PFSK-1 (cell line): ENCODE data around the gene AMPD1.

Experiments used
- FOXP2 ChIP-seq: optimal IDR thresholded peaks from 2 replicates; pipeline ENCODE3; 2011; ENCODE audit warnings: borderline replicate concordance, control low read depth, inconsistent platforms; ENCODE audit not compliant: insufficient read depth; ENCODE audit errors: extremely low read length, extremely low read depth
- POLR2AphosphoS5 ChIP-seq: IDR thresholded peaks from 2 replicates; pipeline ENCODE4 v1.6.1; 2012; ENCODE audit warnings: low read depth, mild to moderate bottlenecking, control low read depth, low read length, moderate library complexity
- REST ChIP-seq, 2 experiments: IDR thresholded peaks; 2 replicates each; pipeline versions ENCODE4 v1.6.1 to v1.8.0; 2011 to 2012; ENCODE audit warnings: low read depth in 2 of 2, low read length in 2 of 2, control low read depth in 1 of 2, inconsistent platforms in 1 of 2, mild to moderate bottlenecking in 1 of 2, moderate library complexity in 1 of 2; ENCODE audit not compliant: insufficient read depth in 1 of 2
- SIN3A ChIP-seq: IDR thresholded peaks from 2 replicates; pipeline ENCODE4 v1.6.1; 2012; ENCODE audit warnings: mild to moderate bottlenecking, low read length, moderate library complexity, borderline replicate concordance; ENCODE audit not compliant: insufficient read depth
- TAF1 ChIP-seq: IDR thresholded peaks from 2 replicates; pipeline ENCODE4 v1.6.1; 2012; ENCODE audit warnings: low read length, control low read depth, borderline replicate concordance; ENCODE audit not compliant: insufficient read depth

The AMPD1 gene

GRCh38 chr1:114685851-114686250 is 9.5 kb downstream of the AMPD1 start:
- no peak for TF ChIP-seq FOXP2
- TF ChIP-seq REST (IDR thresholded peaks at IDR 0.05; ENCODE audit: insufficient read depth in 1 of 2, low read depth in 2 of 2, low read length in 2 of 2), result no peak
- TF ChIP-seq TAF1, result no peak
- no peak for TF ChIP-seq POLR2AphosphoS5
- no peak for TF ChIP-seq SIN3A

- no peak for TF ChIP-seq FOXP2
- TF ChIP-seq POLR2AphosphoS5, result no peak
- TF ChIP-seq REST (IDR thresholded peaks at IDR 0.05; ENCODE audit: insufficient read depth in 1 of 2, low read depth in 2 of 2, low read length in 2 of 2), result no peak
- TF ChIP-seq TAF1, result no peak
- no peak for TF ChIP-seq SIN3A
Observed at GRCh38 chr1:114677691-114678090, 17.7 kb downstream of the AMPD1 start.

- TF ChIP-seq TAF1, result no peak
- no peak for TF ChIP-seq FOXP2
- TF ChIP-seq SIN3A, result no peak
- TF ChIP-seq POLR2AphosphoS5, result no peak
- TF ChIP-seq REST (IDR thresholded peaks at IDR 0.05; ENCODE audit: insufficient read depth in 1 of 2, low read depth in 2 of 2, low read length in 2 of 2), result no peak
Observed at GRCh38 chr1:114676115-114676514, 19.2 kb downstream of the AMPD1 start.

GRCh38 chr1:114671939-114672275 is 23.4 kb downstream of the AMPD1 start:
- TF ChIP-seq REST (IDR thresholded peaks at IDR 0.05; ENCODE audit: insufficient read depth in 1 of 2, low read depth in 2 of 2, low read length in 2 of 2) (no peak), POLR2AphosphoS5 (no peak), TAF1 (no peak), FOXP2 (no peak), SIN3A (no peak)
